ENCODE measurements around the gene HHAT.

Gene HHAT

DNA sequence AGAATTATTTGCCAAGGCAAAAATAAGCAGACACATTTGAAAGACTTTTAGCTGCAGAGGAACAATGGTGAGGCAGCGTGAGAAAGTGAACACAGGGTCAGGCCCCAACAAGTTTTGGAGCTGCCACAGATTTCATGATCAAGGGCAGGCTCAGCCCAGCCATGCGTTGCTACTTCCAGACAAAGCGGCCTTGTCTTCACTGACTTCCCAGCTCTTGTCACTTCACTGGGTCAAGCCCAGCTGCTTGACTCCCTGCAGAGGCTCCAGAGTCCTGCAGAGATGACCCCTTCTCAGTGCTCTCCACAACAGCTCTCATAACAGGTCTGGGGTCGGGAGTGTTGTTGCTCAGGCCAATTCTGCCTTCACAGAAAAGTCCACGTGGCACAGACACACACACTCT is 35.8 kb downstream of the HHAT start:
- Histone ChIP-seq H3K9me3 (ENCODE audit: control insufficient read depth in 5 of 5, low read length in 5 of 5) (no peaks in the 10 kb centered on the region), H3K4me1 (ENCODE audit: control insufficient read depth in 5 of 5, insufficient read depth in 5 of 5, low read length in 5 of 5) (peaks cover 0 to 9% (median 5%) of the 10 kb centered on the region in 5 donors), H3K27ac (ENCODE audit: low read depth, low read length) (no peak overlapping the region), H3K9ac (ENCODE audit: low read length in 5 of 5) (no peak overlapping the region), H3K4me3 (ENCODE audit: low read depth in 1 of 5, low read length in 5 of 5) (no peak overlapping the region), H3K27me3 (ENCODE audit: control insufficient read depth in 5 of 5, insufficient read depth in 4 of 5, low read length in 5 of 5) (no peaks in the 10 kb centered on the region), H3K36me3 (ENCODE audit: control insufficient read depth in 5 of 5, insufficient read depth in 5 of 5, low read length in 5 of 5) (no peaks in the 10 kb centered on the region)

DNA sequence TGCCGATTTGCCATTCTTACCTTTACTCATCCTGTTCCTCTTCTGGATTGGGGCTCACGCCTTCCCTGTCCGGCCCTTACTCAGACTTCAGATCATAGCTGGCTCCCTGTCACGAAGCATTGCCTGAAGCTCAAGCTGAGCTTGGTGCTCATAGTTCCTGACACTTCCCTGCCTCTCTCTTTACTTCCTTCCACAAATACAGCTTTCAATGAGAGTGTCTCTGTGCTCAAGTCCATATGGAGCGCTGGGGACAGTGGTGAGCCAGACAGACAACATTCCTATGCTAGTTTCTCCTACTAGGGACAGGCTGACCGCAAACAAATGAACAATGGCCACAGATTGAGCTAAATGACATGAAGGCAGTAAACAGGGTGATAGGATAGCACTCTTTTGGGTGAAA is 38.1 kb downstream of the HHAT start:
- H3K36me3 ChIP-seq (ENCODE audit: control insufficient read depth in 5 of 5, insufficient read depth in 5 of 5, low read length in 5 of 5), result no peaks in the 10 kb centered on the region
- no peak overlapping the region for H3K27ac ChIP-seq (ENCODE audit: low read depth, low read length)
- peaks cover 0 to 5% (median 4%) of the 10 kb centered on the region in 5 donors for H3K4me1 ChIP-seq (ENCODE audit: control insufficient read depth in 5 of 5, insufficient read depth in 5 of 5, low read length in 5 of 5)
- no peak overlapping the region for H3K9ac ChIP-seq (ENCODE audit: low read length in 5 of 5)
- H3K9me3 ChIP-seq (ENCODE audit: control insufficient read depth in 5 of 5, low read length in 5 of 5), result no peaks in the 10 kb centered on the region
- H3K27me3 ChIP-seq (ENCODE audit: control insufficient read depth in 5 of 5, insufficient read depth in 4 of 5, low read length in 5 of 5), result no peaks in the 10 kb centered on the region
- H3K4me3 ChIP-seq (ENCODE audit: low read depth in 1 of 5, low read length in 5 of 5), result no peak overlapping the region

DNA sequence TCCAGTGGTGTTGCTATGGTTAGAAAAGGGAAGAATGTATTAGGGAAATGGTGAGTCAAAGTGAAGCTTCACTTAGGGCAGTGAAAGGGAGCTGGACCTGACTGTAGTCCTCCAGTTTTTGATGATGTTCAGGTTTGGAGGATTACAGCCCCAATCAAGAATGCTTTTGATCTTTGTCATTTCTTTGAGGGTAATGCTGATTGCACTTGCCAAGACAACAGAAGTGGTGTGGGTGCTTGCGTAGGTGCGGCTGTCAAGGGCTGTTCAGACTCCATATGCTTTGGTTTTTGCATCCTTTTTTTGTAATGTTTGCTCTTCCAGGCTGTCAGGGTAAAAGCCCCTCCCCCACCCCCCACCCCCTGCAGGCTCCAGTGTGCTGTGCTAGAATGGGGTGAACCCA is 38.9 kb downstream of the HHAT start:
- peaks cover 0 to 5% (median 4%) of the 10 kb centered on the region in 5 donors for H3K4me1 ChIP-seq (ENCODE audit: control insufficient read depth in 5 of 5, insufficient read depth in 5 of 5, low read length in 5 of 5)
- no peaks in the 10 kb centered on the region for H3K36me3 ChIP-seq (ENCODE audit: control insufficient read depth in 5 of 5, insufficient read depth in 5 of 5, low read length in 5 of 5)
- no peaks in the 10 kb centered on the region for H3K27me3 ChIP-seq (ENCODE audit: control insufficient read depth in 5 of 5, insufficient read depth in 4 of 5, low read length in 5 of 5)
- H3K9ac ChIP-seq (ENCODE audit: low read length in 5 of 5), result no peak overlapping the region
- no peak overlapping the region for H3K27ac ChIP-seq (ENCODE audit: low read depth, low read length)
- no peaks in the 10 kb centered on the region for H3K9me3 ChIP-seq (ENCODE audit: control insufficient read depth in 5 of 5, low read length in 5 of 5)
- no peak overlapping the region for H3K4me3 ChIP-seq (ENCODE audit: low read depth in 1 of 5, low read length in 5 of 5)

DNA sequence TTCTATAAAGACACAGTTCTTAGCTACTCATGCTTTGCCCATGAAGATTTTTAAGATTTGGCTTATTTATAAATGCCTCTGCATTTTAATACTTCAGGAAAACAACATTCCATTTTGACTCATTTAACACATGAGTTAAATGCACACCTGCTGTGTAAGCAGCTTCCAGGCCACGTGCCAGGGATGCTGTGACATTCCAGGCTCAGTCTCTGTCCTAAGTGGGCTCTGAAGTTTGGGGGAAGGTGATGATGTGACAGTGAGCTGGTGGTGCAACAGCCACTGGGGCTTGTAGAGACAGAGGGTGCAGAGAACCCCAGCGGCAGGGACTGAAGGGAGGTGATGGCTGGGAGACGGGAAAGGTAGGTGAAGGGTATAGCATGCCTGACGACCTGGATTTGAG is 40.7 kb downstream of the HHAT start:
- Histone ChIP-seq H3K9ac (ENCODE audit: low read length in 5 of 5) (no peak overlapping the region), H3K27me3 (ENCODE audit: control insufficient read depth in 5 of 5, insufficient read depth in 4 of 5, low read length in 5 of 5) (no peaks in the 10 kb centered on the region), H3K36me3 (ENCODE audit: control insufficient read depth in 5 of 5, insufficient read depth in 5 of 5, low read length in 5 of 5) (no peaks in the 10 kb centered on the region), H3K4me3 (ENCODE audit: low read depth in 1 of 5, low read length in 5 of 5) (no peak overlapping the region), H3K9me3 (ENCODE audit: control insufficient read depth in 5 of 5, low read length in 5 of 5) (no peaks in the 10 kb centered on the region), H3K4me1 (ENCODE audit: control insufficient read depth in 5 of 5, insufficient read depth in 5 of 5, low read length in 5 of 5) (peaks cover 0 to 5% (median 0%) of the 10 kb centered on the region in 5 donors), H3K27ac (ENCODE audit: low read depth, low read length) (no peak overlapping the region)

DNA sequence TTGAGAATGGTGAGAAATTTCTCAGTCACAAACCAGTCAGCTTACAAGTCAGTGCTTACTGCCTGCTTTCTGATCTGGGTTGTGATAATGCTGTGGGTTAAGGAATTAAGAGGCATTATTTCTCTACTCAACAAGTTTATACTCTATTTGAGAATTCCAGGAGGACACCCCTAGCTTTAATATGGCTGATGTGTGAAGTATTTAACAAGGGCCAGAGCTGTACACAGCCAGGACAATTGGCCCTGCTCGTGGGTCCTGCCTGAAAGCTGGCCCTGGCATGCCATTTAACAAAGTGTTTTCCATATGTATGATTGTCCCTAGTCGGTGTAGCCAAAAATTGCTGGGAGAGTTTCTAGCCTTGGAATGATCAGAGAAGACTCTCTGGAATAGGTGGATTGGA is 43.2 kb downstream of the HHAT start:
- Histone ChIP-seq H3K27ac (ENCODE audit: low read depth, low read length) (no peak overlapping the region), H3K9me3 (ENCODE audit: control insufficient read depth in 5 of 5, low read length in 5 of 5) (no peaks in the 10 kb centered on the region), H3K4me3 (ENCODE audit: low read depth in 1 of 5, low read length in 5 of 5) (no peak overlapping the region), H3K36me3 (ENCODE audit: control insufficient read depth in 5 of 5, insufficient read depth in 5 of 5, low read length in 5 of 5) (no peaks in the 10 kb centered on the region), H3K4me1 (ENCODE audit: control insufficient read depth in 5 of 5, insufficient read depth in 5 of 5, low read length in 5 of 5) (peaks cover 0 to 5% (median 0%) of the 10 kb centered on the region in 5 donors), H3K9ac (ENCODE audit: low read length in 5 of 5) (no peak overlapping the region), H3K27me3 (ENCODE audit: control insufficient read depth in 5 of 5, insufficient read depth in 4 of 5, low read length in 5 of 5) (no peaks in the 10 kb centered on the region)

DNA sequence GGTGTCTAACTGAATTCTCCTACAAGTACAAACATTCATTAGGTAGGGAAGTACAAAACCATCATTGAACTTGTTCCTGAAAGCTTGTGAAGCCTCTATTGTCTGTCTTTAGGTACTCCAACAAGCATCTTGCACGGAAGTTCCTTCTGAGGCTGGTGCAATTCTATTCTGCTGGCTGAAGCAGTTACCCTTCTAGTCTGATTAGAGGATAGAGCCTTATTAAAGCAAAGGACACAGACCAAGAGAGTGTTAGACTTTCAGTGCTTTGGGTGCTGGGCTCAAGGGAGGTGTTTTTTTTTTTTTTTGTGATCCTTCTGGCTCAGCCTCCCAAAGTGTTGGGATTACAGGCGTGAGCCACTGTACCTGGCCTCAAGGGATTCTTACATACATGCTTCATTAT is 43.8 kb downstream of the HHAT start:
- peaks cover 0 to 5% (median 0%) of the 10 kb centered on the region in 5 donors for H3K4me1 ChIP-seq (ENCODE audit: control insufficient read depth in 5 of 5, insufficient read depth in 5 of 5, low read length in 5 of 5)
- no peak overlapping the region for H3K27ac ChIP-seq (ENCODE audit: low read depth, low read length)
- H3K27me3 ChIP-seq (ENCODE audit: control insufficient read depth in 5 of 5, insufficient read depth in 4 of 5, low read length in 5 of 5), result no peaks in the 10 kb centered on the region
- no peaks in the 10 kb centered on the region for H3K9me3 ChIP-seq (ENCODE audit: control insufficient read depth in 5 of 5, low read length in 5 of 5)
- no peak overlapping the region for H3K4me3 ChIP-seq (ENCODE audit: low read depth in 1 of 5, low read length in 5 of 5)
- H3K36me3 ChIP-seq (ENCODE audit: control insufficient read depth in 5 of 5, insufficient read depth in 5 of 5, low read length in 5 of 5), result no peaks in the 10 kb centered on the region
- H3K9ac ChIP-seq (ENCODE audit: low read length in 5 of 5), result no peak overlapping the region

DNA sequence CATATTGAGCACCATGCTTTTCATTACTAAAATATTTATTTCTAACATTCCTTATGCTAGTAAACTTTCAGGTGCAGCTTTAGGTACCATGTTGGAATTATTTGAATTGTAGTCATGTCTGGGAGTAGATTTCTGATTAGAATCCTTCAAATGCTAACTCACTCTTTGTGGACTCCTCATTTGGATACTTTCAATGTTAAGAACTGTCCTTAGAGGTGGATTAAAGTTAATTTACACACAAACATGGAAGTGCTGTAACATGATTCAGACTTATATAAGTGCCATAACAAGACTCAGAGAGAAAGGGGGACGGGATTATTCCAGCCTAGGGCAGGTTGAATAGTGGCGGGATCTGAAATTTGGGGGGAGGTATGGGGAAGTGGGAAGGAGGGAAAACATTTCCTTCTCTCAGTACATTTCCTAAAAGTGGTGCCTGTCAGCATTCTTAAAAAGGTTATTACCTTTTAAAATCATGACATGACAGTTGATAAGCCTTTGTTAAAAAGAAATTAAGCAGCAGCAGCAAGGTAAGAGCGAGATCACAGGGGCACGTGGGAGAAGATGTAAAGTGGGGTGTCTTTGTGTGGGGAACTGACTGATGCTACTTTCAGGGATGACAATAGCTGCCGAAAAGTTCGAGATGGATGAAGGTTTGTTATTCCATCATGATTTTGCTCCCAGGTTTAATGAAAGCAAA is 44.4 kb downstream of the HHAT start:
- Histone ChIP-seq H3K9ac (ENCODE audit: low read length in 5 of 5) (no peak overlapping the region), H3K9me3 (ENCODE audit: control insufficient read depth in 5 of 5, low read length in 5 of 5) (no peaks in the 10 kb centered on the region), H3K4me1 (ENCODE audit: control insufficient read depth in 5 of 5, insufficient read depth in 5 of 5, low read length in 5 of 5) (peaks cover 0 to 5% (median 0%) of the 10 kb centered on the region in 5 donors)

DNA sequence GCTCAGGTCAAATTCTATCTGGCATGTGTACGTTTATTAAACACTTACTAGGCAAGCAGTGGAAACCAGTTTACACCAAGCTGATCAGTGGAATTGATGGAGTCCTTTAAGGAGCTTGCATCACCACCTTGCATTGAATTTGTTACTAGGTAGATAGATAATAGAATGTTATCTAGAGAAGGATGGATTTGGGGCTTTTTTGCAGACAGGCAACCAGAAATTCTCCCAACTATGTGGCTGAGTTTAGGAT is 44.9 kb downstream of the HHAT start:
- Histone ChIP-seq H3K27ac (ENCODE audit: low read depth, low read length) (peak overlapping the region; percentile 47), H3K9me3 (ENCODE audit: control insufficient read depth in 5 of 5, low read length in 5 of 5) (no peaks in the 10 kb centered on the region), H3K36me3 (ENCODE audit: control insufficient read depth in 5 of 5, insufficient read depth in 5 of 5, low read length in 5 of 5) (no peaks in the 10 kb centered on the region), H3K4me3 (ENCODE audit: low read depth in 1 of 5, low read length in 5 of 5) (no peak overlapping the region), H3K9ac (ENCODE audit: low read length in 5 of 5) (peak overlapping the region in 1 of 5 donors; percentile 18), H3K27me3 (ENCODE audit: control insufficient read depth in 5 of 5, insufficient read depth in 4 of 5, low read length in 5 of 5) (no peaks in the 10 kb centered on the region), H3K4me1 (ENCODE audit: control insufficient read depth in 5 of 5, insufficient read depth in 5 of 5, low read length in 5 of 5) (peaks cover 0 to 5% (median 0%) of the 10 kb centered on the region in 5 donors)

More for the DNA sequence above, 44.4 kb downstream of the HHAT start:
- H3K36me3 ChIP-seq (ENCODE audit: control insufficient read depth in 5 of 5, insufficient read depth in 5 of 5, low read length in 5 of 5), result no peaks in the 10 kb centered on the region
- H3K27me3 ChIP-seq (ENCODE audit: control insufficient read depth in 5 of 5, insufficient read depth in 4 of 5, low read length in 5 of 5), result no peaks in the 10 kb centered on the region
- no peak overlapping the region for H3K4me3 ChIP-seq (ENCODE audit: low read depth in 1 of 5, low read length in 5 of 5)
- peak overlapping the region; percentile 47 for H3K27ac ChIP-seq (ENCODE audit: low read depth, low read length)

DNA sequence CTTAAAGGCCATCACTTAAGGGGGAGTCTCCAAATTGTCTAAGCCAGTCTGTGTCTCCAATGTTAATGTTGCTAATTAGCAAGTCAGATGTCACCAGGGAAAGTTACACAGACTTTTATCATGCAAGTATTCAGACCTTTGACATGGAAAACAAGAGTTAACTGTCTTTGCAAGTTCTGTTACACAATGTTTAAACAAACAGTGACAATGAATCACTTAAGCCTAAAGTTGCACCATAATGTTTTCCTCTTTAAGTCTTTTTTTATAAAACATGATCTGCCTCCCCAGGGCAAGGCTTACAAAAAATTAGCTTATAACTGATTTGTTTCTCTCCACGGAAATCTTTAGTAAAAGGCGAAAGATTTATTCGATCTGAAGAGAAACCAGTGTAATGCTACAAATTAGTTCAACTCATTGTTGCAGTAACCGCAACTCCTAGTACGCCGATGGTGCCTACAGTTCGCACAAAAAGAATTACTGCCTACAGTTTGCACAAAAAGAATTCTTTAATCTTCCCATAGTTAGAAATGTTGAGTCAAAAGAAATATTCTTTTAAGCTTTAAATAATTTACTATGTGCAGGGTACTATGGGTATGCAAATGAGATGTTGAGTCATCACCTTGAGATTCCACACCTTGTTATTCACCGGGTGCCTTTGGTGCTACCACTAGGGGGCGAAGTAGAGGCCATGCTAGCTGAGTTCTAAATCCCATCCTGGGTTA is 45.3 kb downstream of the HHAT start:
- H3K9ac ChIP-seq (ENCODE audit: low read length in 5 of 5), result peak overlapping the region in 1 of 5 donors; percentile 18
- no peak overlapping the region for H3K4me3 ChIP-seq (ENCODE audit: low read depth in 1 of 5, low read length in 5 of 5)
- peak overlapping the region; percentile 47 for H3K27ac ChIP-seq (ENCODE audit: low read depth, low read length)
- peaks cover 0 to 5% (median 0%) of the 10 kb centered on the region in 5 donors for H3K4me1 ChIP-seq (ENCODE audit: control insufficient read depth in 5 of 5, insufficient read depth in 5 of 5, low read length in 5 of 5)
- no peaks in the 10 kb centered on the region for H3K9me3 ChIP-seq (ENCODE audit: control insufficient read depth in 5 of 5, low read length in 5 of 5)
- H3K36me3 ChIP-seq (ENCODE audit: control insufficient read depth in 5 of 5, insufficient read depth in 5 of 5, low read length in 5 of 5), result no peaks in the 10 kb centered on the region
- H3K27me3 ChIP-seq (ENCODE audit: control insufficient read depth in 5 of 5, insufficient read depth in 4 of 5, low read length in 5 of 5), result no peaks in the 10 kb centered on the region

DNA sequence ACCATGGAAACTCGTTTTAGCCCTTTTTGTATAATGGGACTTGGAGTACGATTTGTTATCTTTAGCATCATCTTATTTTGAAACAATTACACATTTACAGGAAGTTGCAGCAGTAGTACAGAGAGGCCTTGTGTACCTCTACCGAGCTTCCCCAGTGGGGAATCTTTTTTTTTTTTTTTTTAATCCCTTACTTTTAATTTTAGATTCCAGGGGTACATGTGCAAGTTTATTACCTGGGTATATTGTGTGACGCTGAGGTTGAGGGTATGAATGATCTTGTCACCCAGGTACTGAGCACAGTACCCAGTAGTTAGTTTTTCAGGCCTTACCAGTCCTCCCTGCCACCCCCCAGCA is 45.9 kb downstream of the HHAT start:
- H3K9me3 ChIP-seq (ENCODE audit: control insufficient read depth in 5 of 5, low read length in 5 of 5), result no peaks in the 10 kb centered on the region
- H3K36me3 ChIP-seq (ENCODE audit: control insufficient read depth in 5 of 5, insufficient read depth in 5 of 5, low read length in 5 of 5), result no peaks in the 10 kb centered on the region
- H3K9ac ChIP-seq (ENCODE audit: low read length in 5 of 5), result no peak overlapping the region
- no peaks in the 10 kb centered on the region for H3K27me3 ChIP-seq (ENCODE audit: control insufficient read depth in 5 of 5, insufficient read depth in 4 of 5, low read length in 5 of 5)
- H3K4me3 ChIP-seq (ENCODE audit: low read depth in 1 of 5, low read length in 5 of 5), result no peak overlapping the region
- peaks cover 0 to 5% (median 0%) of the 10 kb centered on the region in 5 donors for H3K4me1 ChIP-seq (ENCODE audit: control insufficient read depth in 5 of 5, insufficient read depth in 5 of 5, low read length in 5 of 5)
- H3K27ac ChIP-seq (ENCODE audit: low read depth, low read length), result no peak overlapping the region
